GM19239 (cell line): ENCODE results near the gene ATAT1.

Experiments used
- DNase-seq: peaks from one replicate; pipeline ENCODE4 v3.0.0; 2011; ENCODE audit warnings: low spot score; ENCODE audit not compliant: insufficient read length
- FAIRE-seq: peaks from 2 replicates; lab custom pipeline; 2011; peaks lifted over from hg19 to GRCh38; lab: Jason Lieb, UNC

Gene ATAT1

GRCh38 chr6:30682143-30683117 is 55.8 kb downstream of the ATAT1 start:
- FAIRE-seq, result peak; percentile 89
- peak; percentile 61 for DNase-seq

GRCh38 chr6:30683183-30683979 is 56.7 kb downstream of the ATAT1 start:
- DNase-seq (no peak), FAIRE-seq (no peak)

- FAIRE-seq, result no peak
- no peak for DNase-seq
These were observed 57.3 kb downstream of the ATAT1 start for GRCh38 chr6:30683980-30684338.

- DNase-seq (no peak), FAIRE-seq (no peak)
These were observed 57.9 kb downstream of the ATAT1 start for GRCh38 chr6:30684386-30685156.

- FAIRE-seq, result no peak
These were observed 58.7 kb downstream of the ATAT1 start for GRCh38 chr6:30685157-30686008.

GRCh38 chr6:30686009-30686907 is 59.6 kb downstream of the ATAT1 start, which contains the start of gene PPP1R18:
PPP1R18 (minus strand) TSS chr6:30686645; CDS start chr6:30686018, 627 bp downstream.
- FAIRE-seq, result peak; percentile 66
- peak; percentile 31 for DNase-seq

More at GRCh38 chr6:30685157-30686008, 58.7 kb downstream of the ATAT1 start:
- no peak for DNase-seq

- FAIRE-seq (peak; percentile 97), DNase-seq (peak; percentile 65)
These were observed 60.4 kb downstream of the ATAT1 start for GRCh38 chr6:30686908-30687658.

GRCh38 chr6:30687659-30688431 is 61.2 kb downstream of the ATAT1 start:
- FAIRE-seq (peak; percentile 76), DNase-seq (no peak)

GRCh38 chr6:30688569-30688968 is 61.9 kb downstream of the ATAT1 start:
- FAIRE-seq (peak; percentile 64), DNase-seq (no peak)

GRCh38 chr6:30689022-30689865 is 62.6 kb downstream of the ATAT1 start:
- DNase-seq (no peak), FAIRE-seq (peak; percentile 63)

GRCh38 chr6:30689985-30690384 is 63.3 kb downstream of the ATAT1 start:
- DNase-seq (no peak), FAIRE-seq (no peak)

- DNase-seq (peak; percentile 60), FAIRE-seq (peak; percentile 89)
These were observed 63.9 kb downstream of the ATAT1 start, which contains the start of gene NRM for GRCh38 chr6:30690403-30691207. NRM (minus strand) TSS chr6:30690984; CDS start chr6:30690974, 10 bp downstream.

- DNase-seq (no peak), FAIRE-seq (no peak)
These were observed 64.7 kb downstream of the ATAT1 start for GRCh38 chr6:30691208-30691847.
